Ecto neural progenitor cell (in vitro differentiated cells): ENCODE measurements around the gene TMEM38A.
"Not testable (repeated sequence)": the region's sequence is repeated elsewhere in the genome, so short reads cannot be mapped to it uniquely, and the experiment has no call there.

Experiments
- DNase-seq: peaks from one replicate; pipeline ENCODE4 v3.0.0-alpha.2; 2018; ENCODE audit warnings: low spot score

The TMEM38A gene

DNA sequence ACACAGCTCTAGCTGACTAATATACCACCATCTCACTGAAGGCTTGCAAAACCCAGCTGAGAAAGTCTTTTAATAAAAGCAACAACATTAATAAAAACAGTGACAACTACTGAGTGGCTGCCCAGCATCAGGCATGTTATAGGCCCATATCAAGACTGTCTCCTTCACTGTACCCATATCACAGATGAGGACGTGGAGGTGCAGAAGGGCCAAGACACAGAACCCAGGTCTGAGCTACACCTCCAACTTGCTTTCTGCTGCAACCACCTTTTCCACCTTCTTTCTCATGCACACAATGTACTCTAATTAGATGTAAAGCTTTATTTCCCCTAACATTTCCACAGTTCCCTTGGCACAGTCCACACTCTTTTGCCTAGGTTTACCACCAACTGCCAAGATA is 22.3 kb upstream of the TMEM38A start:
- no peak for DNase-seq

DNA sequence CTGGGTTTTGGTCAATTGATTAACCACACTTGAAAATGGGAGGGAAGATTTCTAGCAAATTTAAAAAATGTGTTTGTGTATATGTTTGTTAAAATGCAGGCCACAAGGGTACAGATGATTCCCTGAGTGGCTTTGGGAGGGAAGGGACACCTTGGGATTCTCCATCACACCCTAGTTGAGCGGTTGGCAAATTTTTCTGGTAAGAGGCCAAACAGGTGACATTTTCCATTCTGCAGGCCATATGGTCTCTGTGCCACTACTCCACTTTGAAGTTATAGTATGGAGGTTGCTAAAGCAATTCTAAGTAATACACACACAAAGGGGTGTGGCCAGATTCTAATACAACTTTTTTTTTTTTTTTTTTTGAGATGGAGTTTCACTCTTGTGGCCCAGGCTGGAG is 20.0 kb upstream of the TMEM38A start:
- no peak for DNase-seq

DNA sequence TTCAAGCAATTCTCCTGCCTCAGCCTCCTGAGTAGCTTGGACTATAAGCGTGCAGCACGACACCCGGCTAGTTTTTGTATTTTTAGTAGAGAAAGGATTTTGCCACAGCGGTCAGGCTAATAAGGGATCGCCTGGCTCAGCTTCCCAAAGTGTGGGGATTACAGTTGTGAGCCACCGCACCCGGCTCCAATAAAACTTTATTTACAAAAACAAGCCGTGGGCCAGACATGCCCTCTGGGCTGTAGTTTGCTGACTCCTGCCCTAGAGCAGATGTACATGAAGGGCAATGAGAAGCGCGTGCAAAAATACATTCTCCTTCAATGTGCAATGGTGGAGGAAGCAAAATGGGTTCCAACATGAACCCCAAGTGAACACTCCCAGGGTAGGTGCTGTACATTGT is 19.2 kb upstream of the TMEM38A start:
- no peak for DNase-seq

DNA sequence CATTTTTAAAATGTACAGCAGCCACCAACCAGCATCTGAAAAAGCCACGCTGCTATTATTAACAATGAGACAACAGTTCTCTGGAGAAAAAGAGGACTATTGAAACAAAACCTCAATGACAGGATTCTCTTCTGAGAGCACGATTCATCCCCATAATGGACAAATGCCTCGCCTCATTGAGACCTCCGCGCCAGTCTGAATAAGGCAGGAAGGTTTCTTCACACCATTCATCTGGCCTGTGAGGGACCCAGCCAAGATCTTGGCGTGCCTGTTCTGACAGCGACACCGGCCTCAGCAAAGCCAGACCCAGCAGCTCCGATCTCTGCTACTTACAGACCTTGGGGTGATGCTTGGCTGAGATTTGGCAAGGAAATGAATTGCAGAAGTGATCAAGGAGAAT is 15.8 kb upstream of the TMEM38A start:
- DNase-seq, result no peak

DNA sequence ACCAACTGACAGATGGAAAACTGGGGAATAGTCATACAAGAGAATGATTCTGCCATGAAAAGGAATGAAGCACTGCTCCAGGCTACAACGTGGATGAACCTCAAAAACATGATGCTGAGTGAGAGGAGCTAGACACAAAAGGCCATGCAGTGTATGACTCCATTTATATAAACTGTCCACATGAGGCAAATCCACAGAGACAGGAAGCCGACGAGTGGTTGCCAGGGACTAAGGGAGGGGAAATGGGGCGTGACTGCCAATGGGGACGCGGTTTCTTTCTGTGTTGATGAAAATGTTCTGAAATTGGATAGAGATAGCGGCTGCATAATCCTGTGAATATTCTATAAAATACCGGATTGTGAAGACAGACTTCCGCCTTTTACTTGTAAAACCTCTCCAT is 11.2 kb upstream of the TMEM38A start:
- no peak for DNase-seq

DNA sequence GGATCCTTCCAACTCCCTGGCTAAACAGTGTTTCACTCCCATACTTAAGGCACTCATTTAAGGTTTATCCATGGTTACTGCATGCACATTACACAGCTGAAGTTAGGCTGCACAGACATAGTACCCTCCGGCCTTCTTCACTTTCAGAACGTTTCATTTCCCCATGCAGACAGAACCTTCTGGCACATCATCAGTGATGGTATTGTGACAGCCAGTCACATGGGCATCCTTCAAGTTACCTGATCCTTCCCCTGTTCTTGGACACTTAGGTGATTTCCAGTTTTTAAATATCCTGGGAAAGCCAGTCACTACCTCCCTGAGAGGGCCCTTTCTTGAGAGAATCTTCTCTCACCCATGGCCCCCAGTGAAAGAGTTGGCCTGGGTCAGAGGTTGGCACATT is 10.1 kb upstream of the TMEM38A start:
- no peak for DNase-seq

DNA sequence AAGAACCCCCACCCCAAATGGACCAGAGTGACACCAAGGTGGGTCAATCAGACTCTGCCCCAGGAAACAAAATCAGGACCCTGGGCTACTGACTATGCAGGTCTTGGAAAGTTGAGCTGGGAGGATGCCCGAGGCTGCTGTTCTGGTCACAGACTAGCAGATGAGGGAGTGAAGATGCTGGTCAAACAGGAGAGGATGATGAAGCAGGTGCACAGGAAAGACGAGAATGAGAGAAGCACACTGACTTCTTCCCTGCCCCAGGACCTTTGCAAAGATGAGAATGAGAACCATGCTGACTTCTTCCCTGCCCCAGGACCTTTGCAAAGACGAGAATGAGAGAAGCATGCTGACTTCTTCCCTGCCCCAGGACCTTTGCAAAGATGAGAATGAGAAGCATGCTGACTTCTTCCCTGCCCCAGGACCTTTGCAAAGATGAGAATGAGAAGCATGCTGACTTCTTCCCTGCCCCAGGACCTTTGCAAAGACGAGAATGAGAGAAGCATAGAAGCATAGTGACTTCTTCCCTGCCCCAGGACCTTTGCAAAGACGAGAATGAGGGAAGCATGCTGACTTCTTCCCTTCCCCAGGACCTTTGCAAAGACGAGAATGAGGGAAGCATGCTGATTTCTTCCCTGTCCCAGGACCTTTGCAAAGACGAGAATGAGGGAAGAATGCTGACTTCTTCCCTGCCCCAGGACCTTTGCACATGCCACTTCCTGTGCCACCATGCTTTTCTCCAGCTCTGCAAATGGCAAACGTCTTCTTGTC is 9.3 kb upstream of the TMEM38A start:
- DNase-seq, result not testable (repeated sequence)

DNA sequence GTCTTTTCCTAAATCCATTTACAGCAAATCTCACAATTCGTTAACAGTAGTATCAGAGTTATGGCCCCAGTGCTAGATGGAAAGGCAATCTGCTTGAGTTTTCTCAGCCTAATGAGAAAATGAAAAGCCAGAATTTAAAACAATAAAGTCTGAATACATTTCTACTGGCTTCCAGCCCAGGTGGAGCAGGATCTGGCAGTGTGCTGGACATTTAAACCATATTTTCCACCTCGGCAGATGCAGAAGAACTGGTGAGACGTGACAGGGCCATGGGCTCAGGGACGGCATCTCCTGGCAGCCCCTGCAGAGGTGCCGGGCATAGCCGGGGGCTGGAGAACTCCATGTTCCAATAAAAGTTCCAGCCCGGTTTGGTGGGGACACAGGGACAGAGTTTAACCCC is 8.1 kb upstream of the TMEM38A start:
- no peak for DNase-seq

DNA sequence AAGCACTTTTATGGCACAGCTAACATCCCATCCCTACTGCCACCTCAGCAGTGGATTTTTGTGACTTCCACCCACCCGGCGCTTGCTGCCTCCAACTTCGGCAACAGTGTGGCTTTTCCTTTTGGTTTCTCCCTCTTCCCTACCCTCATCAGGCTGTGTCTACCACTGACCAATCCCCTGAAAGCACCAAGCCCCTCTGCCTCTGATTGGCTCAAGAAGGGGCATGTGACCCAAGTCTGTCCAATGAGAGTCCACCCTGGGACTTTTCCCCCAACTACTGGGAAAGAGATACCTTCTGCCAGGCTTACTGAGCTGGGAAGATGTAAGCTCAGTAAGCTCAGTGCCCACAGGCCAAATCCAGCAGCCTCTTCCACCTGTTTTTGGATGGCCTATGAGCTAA is 6.8 kb upstream of the TMEM38A start:
- no peak for DNase-seq

DNA sequence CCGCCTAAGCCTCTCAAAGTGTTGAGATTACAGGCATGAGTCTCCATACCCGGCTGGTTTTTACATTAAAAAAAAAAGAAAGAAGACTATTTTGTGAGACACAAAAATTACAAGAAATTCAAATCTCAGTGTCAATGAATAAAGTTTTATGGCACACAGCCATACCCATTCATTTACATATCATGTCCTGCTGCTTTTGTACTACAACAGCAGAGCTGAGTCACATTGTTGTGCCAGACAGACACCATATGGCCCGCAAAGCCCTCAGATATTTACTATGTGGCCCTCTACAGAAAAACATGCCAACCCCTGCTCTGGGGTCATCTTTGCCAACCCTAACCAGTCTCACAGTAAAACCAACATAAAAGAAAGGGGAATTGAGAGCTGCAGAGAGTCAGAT is 6.3 kb upstream of the TMEM38A start:
- no peak for DNase-seq

DNA sequence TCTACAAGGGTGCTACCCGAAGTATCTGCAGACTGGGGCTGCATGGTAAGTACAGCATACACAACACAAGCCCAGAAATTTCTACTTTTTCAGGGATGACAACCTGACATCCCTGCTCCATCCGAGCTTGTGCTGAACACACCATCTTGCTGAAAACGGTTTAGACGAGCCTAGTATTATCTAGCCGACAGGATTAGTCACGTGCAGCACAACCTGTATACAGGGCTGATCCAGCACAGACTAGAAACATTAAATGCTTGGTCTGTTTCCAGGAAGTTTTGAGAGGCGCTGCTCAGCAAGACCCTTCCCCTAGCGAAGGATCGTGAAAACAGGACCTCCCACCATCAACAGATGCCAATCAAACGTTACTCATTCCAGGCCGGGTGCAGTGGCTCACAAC is 5.2 kb upstream of the TMEM38A start:
- no peak for DNase-seq

DNA sequence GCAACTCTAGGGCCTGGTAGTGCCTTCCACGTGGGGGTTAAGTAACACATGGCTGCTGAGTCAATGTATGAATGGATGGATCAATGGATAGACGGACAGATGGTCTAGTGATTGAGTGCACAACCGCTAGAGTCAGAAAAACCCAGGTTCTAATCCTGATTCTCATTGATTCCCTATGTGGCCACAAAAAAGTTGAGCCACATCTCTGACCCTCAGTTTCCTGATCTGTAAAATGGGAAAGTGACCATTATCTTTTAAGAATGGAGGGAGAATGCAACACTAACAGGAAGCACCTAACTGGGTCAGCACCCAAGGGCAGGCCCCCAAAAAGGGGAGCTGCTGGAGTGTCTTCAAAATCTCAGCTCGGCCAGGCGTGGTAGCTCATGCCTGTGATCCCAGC is 3.6 kb upstream of the TMEM38A start:
- no peak for DNase-seq

DNA sequence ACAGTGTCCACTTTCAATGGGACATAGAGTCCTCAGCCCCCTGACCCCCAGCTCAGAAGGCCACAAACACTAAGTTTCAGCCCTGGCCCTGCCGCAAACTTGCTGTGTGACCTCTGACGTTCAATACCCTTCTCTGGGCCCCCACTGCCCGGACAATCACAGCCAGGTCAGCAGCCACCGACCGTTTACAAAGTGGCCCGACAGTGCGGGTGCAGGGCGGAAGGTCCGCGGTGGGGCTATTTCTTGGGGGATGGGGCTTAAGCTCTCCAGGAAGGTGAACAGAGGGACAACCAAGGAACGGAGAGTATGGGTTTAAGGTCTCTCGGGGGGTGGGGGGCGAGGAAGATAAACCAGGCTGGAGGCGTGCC is 1.5 kb upstream of the TMEM38A start:
- DNase-seq, result no peak

DNA sequence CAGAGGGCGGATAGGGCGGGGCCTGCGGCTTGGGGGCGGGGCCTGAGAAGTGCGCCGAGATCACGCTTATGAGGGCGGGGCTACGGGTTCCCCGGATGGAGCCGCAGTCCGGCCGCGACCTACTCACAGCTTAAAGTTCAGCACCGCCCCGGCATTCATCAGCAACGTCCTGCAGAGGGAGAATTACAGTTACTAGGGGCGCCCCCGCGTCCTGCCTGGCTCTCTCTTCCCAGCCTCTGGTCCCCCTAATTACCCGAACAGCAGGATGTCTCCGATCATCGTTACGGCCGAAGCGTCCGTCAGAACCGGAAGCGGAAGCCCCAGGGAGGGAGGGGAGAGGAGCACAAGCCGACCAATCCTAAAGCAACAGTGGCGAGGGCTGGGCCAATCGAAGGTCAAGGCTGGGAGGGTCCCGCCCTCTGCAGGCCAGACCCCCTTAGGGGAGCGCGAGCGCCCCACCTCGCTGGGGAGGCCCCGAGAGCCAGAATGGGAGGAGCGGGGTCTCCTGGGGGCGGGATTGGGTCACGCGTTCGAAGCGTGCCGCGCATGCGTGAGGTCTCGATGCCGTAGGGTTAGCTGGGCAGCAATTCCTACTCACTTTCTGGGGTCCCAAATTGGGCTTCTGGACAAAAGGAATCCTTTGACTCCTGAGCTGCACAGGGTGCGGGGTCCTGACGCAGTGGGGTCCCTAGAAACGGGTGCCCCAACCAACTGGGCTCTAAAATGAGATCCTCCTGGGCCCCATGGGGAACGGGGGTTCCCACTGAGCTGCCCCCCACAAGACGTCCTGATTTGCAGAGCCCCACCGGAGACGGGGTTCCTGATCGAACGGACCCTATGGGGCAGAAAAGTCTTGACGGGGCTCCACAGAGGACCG is 869 bp upstream of the TMEM38A start, which contains the start of gene SMIM7:
Gene SMIM7, minus strand, starts transcription at position 313 of the 877 bp plus-strand sequence. Its CDS starts 34 bp downstream, at position 279.
- DNase-seq, result peak; percentile 98

DNA sequence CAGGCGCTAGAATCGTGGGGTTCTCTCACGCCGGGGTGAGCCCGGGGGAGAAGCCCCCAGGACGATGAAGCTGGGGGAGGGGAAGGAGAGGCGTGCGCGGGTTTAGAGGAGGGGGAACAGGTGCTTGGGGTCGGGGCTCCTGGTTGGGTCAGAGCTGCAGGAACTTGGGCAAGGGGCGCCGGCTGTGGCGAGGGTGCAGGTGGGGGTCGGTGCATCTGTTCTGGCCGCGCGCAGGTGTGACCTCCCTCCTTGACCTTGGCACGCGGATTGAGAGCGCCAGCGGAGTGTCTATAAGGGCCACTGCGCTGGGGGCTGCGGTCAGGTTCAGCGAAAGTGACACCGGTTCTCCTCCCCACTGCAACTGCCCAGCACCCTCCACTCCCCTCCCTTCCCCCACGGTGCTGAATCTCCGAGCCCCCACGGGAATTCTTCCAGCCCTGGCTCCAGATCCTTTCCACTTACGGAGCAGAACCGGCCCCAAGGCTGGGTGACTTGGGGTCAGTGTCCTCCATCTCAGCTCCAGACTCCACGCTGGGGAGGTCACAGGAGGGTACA is 618 bp downstream of the TMEM38A start:
- DNase-seq, result peak; percentile 48

DNA sequence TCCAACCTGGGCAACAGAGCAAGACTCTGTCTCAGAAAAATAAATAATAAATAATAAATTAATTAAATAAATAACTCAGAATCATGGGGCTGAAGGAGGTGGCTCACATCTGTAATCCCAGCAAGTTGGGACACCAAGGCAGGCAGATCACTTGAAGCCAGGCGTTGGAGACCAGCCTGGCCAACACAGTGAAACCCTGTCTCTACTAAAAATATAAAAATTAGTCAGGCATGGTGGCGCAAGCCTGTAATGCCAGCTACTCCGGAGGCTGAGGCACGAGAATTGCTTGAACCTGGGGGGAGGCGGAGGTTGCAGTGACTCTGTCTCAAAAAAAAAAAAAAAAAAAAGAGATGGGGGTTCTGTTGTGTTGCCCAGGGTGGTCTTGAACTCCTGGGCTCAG is 7.2 kb downstream of the TMEM38A start:
- no peak for DNase-seq

DNA sequence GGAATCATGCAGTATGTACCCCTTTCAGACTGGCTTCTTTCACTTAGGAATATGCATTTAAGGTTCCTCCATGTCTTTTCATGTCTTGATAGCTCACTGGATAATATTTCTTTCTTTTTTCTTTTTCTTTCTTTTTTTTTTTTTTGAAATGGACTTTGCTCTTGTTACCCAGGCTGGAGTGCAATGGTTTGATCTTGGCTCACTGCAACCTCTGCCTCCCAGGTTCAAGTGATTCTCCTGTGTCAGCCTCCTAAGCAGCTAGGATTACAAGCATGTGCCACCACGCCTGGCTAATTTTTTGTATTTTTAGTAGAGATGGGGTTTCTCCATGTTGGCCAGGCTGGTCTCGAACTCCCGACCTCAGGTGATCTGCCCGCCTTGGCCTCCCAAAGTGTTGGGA is 7.8 kb downstream of the TMEM38A start:
- not testable (repeated sequence) for DNase-seq

DNA sequence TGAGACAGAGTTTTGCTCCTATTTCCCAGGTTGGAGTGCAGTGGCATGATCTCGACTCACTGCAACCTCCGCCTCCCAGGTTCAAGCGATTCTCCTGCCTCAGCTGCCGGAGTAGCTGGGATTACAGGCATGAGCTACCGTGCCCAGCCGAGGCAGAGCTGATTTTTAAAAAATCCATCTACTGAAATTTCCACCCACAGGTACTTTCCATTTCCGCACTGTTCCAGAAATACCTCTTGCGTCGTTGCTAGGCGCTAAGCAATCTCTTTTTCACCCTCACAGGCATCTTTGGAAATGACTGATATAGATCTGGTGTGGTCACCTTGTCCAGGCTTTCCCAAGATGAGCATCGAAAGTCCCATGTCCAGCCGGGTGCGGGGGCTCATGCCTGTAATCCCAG is 9.4 kb downstream of the TMEM38A start:
- DNase-seq, result no peak

DNA sequence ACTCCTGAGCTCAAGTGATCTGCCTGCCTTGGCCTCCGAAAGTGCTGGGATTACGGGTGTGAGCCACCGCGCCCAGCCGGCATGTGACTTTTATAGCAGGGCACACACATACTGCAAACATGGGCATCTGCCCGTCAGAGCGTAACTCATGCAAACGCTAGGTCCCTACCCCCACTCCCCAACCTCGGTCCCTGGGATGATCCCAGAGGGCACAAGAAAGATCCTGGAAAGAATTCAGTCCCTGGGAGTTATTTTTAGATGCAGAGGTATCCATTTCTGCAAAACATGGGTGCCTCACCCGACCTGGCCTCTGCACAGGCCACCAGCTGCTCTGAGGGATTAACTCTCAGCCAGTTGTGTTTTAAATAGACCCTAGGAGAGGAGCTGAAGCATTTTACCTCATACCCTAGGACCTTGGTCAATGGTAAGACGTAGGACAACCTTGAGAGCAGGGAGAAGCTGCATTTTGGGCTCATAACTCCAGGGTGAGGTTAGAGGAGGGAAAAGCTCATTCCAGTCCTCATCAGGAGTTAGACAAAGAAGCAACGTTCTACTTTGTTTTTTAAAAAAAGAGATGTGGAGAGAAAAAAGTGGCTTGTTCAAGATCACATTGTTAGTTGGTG is 10.8 kb downstream of the TMEM38A start:
- no peak for DNase-seq

DNA sequence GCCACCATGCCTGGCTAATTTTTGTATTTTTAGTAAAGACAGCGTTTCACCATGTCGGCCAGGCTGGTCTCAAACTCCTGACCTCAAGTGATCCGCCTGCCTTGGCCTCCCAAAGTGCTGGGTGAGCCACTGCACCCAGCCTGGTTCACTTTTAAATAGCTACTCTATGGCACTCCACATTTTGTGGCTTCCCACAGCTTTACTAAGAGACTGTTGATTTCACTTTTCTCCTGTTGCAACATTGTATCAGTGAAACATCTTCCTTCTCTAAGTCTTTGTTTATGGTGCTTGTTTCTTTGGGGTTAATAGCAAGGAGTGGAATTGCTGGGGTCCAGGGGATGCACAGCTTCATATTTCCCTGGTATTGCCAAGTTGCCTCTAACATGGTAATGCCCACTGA is 12.3 kb downstream of the TMEM38A start:
- no peak for DNase-seq

DNA sequence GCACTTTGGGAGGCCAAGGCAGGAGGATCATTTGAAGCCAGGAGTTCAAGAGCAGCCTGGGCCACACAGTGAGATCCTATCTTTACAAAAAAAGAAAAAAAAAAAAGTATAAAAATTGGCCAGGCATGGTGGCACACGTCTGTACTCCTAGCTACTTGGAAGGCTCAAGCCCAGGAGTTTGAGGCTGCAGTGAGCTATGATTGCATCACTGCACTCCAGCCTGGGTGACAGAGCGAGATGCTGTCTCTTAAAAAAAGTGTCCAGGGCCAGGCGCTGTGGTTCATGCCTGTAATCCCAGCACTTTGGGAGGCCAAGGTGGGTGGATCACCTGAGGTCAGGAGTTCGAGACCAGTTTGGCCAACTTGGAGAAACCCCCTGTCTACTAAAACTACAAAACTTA is 12.9 kb downstream of the TMEM38A start:
- DNase-seq, result not testable (repeated sequence)

DNA sequence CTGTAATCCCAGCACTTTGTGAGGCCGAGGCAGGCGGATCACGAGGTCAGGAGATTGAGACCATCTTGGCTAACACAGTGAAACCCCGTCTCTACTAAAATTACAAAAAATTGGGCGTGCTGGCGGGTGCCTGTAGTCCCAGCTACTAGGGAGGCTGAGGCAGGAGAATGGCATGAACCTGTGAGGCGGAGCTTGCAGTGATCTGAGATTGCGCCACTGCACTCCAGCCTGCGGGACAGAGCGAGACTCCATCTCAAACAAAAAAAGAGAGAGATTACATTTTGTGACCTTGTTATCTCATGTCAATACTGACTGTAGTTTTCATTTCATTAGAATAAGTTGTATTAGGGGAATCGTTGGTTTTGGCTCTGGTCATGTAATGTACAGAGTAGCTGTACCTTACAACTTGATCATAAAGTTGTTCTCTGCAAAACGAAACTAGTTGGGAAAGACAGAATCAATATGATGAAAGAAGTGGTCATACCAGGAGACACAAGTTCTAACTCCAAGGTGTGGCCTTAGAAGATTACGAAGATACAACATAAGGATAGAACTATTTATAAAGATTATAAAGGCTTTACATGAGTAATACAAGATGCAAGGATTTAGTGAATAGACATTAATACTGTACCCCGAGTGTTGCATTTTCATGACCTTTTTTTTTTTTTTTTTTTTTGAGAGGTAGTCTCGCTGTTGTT is 15.3 kb downstream of the TMEM38A start:
- no peak for DNase-seq
